Memory B cell (primary cell): ENCODE data around the gene GDNF.

Experiments
- ATAC-seq: fragments of 150-1000 bp; cut with Tn5 transposase; 2 replicates; pipeline ENCODE4 v1.10.0; 2021; ENCODE audit warnings: low read depth, mild to moderate bottlenecking, moderate library complexity
- DNase-seq, 2 donors: peaks; one replicate each; pipeline ENCODE4 v3.0.0; 2022; ENCODE audit warnings: low spot score in 2 of 2
- H3K27ac Mint-ChIP-seq: one replicate; pipeline ENCODE4 v1.8.0; 2022; ENCODE audit warnings: mild to moderate bottlenecking, moderate library complexity, mixed read lengths
- H3K27me3 Mint-ChIP-seq: one replicate; pipeline ENCODE4 v1.8.0; 2022; ENCODE audit warnings: mixed read lengths
- H3K36me3 Mint-ChIP-seq: one replicate; pipeline ENCODE4 v1.8.0; 2022; ENCODE audit warnings: mild to moderate bottlenecking, mixed read lengths
- H3K4me1 Mint-ChIP-seq: one replicate; pipeline ENCODE4 v1.8.0; 2022; ENCODE audit warnings: mixed read lengths
- H3K4me3 Mint-ChIP-seq: one replicate; pipeline ENCODE4 v1.8.0; 2022; ENCODE audit warnings: mild to moderate bottlenecking, moderate library complexity, mixed read lengths
- H3K9me3 Mint-ChIP-seq: one replicate; pipeline ENCODE4 v1.8.0; 2022; ENCODE audit warnings: mixed read lengths

GDNF gene

DNA sequence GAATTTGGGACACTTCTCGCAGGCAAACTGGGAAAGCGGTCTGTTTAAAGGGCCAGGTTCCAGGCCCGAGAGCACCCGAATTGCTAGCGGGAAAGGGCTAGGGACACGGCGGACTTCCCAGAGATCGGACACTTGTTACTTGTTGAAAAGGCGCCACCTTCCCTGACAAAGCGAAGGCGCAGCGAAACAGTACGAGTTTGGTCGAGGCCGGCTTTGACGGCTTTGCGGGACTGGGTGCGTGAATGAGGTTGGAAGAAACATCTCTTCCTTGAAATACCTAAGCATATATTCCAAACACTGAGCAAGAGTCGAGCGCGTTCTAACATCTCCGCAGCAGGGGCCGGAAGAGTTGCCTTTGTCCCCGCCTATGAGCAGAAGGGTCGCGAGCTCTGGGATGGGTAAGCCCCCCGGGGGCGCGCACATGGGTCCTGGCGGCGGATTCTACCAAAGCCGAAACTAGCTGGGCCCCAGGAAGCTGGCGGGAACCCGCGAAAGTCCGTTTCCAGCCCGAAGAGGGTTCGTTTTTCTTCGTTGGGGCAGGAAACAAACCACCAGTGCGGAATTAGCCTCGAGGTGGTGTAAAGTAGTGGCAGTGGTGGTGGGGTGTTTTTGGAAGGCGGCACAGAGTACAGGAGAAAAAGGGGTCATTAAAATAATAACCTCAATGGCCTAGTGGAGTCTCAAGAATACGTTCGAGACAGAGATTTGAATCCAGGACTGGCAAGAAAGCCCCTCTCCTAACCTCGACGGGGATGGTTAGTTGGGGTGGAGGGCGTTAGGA, 1.5 kb downstream of the GDNF start:
- no peaks in the 10 kb centered on the region for H3K36me3 Mint-ChIP-seq
- H3K27me3 Mint-ChIP-seq = peaks cover 33% of the 10 kb centered on the region
- peaks cover 16% of the 10 kb centered on the region for H3K4me1 Mint-ChIP-seq
- no peak for ATAC-seq
- H3K9me3 Mint-ChIP-seq = no peaks in the 10 kb centered on the region
- no peak for DNase-seq
- H3K27ac Mint-ChIP-seq = no peak overlapping the region
- no peak overlapping the region for H3K4me3 Mint-ChIP-seq

DNA sequence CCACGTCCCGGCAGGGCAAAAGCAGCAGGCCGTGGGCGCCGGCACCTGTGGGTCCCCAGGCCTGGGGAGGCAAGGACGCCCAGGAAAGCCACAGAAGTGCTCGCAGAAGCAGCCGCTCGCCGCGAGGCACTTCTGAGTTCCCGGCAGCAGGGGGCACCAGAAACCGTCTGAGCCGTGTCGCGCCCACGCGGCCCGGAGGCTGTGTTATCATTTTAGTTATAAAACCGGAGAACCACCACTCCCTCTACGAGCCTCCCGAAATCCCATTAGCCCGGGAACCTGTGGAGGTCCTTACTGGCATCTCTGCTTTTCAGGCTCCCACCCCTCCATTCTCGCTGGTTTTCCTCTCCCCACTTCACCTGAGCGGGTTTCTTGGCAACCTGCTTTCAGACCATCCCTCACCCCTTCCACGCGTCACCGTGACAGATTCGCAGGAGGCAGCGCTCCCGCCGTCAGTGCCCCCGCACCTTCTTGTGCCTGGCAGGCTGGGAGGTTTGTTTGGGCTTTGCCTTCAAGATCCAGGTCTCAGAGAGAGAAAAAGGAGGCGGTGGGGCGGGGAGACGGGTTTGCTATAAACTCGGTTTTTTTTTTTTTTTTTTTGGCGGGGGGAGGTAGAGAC, 2.3 kb downstream of the GDNF start:
- no peaks in the 10 kb centered on the region for H3K9me3 Mint-ChIP-seq
- peak overlapping the region; percentile 58 for H3K4me3 Mint-ChIP-seq
- peaks cover 33% of the 10 kb centered on the region for H3K27me3 Mint-ChIP-seq
- no peaks in the 10 kb centered on the region for H3K36me3 Mint-ChIP-seq
- H3K4me1 Mint-ChIP-seq = peaks cover 16% of the 10 kb centered on the region
- DNase-seq (peak; percentile 16 to 27), ATAC-seq (peak; percentile 54)
- H3K27ac Mint-ChIP-seq = peak overlapping the region; percentile 25

GRCh38 chr5:37836592-37837413, 3.0 kb downstream of the GDNF start:
- no peaks in the 10 kb centered on the region for H3K9me3 Mint-ChIP-seq
- H3K27me3 Mint-ChIP-seq = peaks cover 26% of the 10 kb centered on the region
- peaks cover 16% of the 10 kb centered on the region for H3K4me1 Mint-ChIP-seq
- ATAC-seq (no peak), DNase-seq (no peak)
- H3K4me3 Mint-ChIP-seq = peak overlapping the region; percentile 58
- no peak overlapping the region for H3K27ac Mint-ChIP-seq
- no peaks in the 10 kb centered on the region for H3K36me3 Mint-ChIP-seq

GRCh38 chr5:37836235-37836591, 3.6 kb downstream of the GDNF start:
- H3K9me3 Mint-ChIP-seq = no peaks in the 10 kb centered on the region
- DNase-seq (no peak), ATAC-seq (no peak)
- H3K36me3 Mint-ChIP-seq = no peaks in the 10 kb centered on the region
- peaks cover 16% of the 10 kb centered on the region for H3K4me1 Mint-ChIP-seq
- H3K27ac Mint-ChIP-seq = no peak overlapping the region
- peaks cover 27% of the 10 kb centered on the region for H3K27me3 Mint-ChIP-seq
- H3K4me3 Mint-ChIP-seq = no peak overlapping the region

- no peaks in the 10 kb centered on the region for H3K36me3 Mint-ChIP-seq
- DNase-seq = no peak
Observed at GRCh38 chr5:37835380-37835973, 4.4 kb downstream of the GDNF start.

GRCh38 chr5:37834542-37835379, 5.1 kb downstream of the GDNF start:
- Mint-ChIP-seq H3K36me3 (no peaks in the 10 kb centered on the region), H3K27me3 (peaks cover 26% of the 10 kb centered on the region), H3K4me3 (no peak overlapping the region), H3K27ac (no peak overlapping the region), H3K9me3 (no peaks in the 10 kb centered on the region), H3K4me1 (peaks cover 16% of the 10 kb centered on the region)
- DNase-seq (no peak), ATAC-seq (no peak)

More at GRCh38 chr5:37835380-37835973, 4.4 kb downstream of the GDNF start:
- Mint-ChIP-seq H3K27me3 (peaks cover 26% of the 10 kb centered on the region), H3K27ac (no peak overlapping the region), H3K9me3 (no peaks in the 10 kb centered on the region), H3K4me1 (peaks cover 16% of the 10 kb centered on the region), H3K4me3 (no peak overlapping the region)
- ATAC-seq = no peak

DNA sequence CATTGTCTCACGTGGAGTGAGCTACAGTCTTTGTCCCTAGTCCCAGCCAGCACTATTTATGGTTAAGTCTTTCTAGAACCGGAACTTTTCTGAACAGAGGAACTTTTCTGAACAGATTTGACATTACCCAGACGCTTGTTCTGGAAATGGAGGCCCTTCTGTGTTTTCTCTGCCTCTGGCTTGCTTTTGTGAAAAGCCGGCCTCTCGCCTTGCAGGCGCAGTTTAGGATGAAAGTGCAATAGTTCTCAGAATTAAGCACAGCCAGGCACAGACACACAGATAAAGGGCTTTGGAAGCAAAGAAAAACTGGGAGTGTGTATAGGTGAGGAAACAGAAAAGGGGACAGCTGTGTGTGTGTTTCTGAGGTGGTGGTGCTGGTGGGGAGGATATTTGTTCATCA, 5.9 kb downstream of the GDNF start:
- Mint-ChIP-seq H3K4me1 (peaks cover 16% of the 10 kb centered on the region), H3K4me3 (peak overlapping the region; percentile 6), H3K36me3 (no peaks in the 10 kb centered on the region), H3K9me3 (no peaks in the 10 kb centered on the region), H3K27me3 (peaks cover 25% of the 10 kb centered on the region), H3K27ac (no peak overlapping the region)
- DNase-seq (no peak), ATAC-seq (no peak)

DNA sequence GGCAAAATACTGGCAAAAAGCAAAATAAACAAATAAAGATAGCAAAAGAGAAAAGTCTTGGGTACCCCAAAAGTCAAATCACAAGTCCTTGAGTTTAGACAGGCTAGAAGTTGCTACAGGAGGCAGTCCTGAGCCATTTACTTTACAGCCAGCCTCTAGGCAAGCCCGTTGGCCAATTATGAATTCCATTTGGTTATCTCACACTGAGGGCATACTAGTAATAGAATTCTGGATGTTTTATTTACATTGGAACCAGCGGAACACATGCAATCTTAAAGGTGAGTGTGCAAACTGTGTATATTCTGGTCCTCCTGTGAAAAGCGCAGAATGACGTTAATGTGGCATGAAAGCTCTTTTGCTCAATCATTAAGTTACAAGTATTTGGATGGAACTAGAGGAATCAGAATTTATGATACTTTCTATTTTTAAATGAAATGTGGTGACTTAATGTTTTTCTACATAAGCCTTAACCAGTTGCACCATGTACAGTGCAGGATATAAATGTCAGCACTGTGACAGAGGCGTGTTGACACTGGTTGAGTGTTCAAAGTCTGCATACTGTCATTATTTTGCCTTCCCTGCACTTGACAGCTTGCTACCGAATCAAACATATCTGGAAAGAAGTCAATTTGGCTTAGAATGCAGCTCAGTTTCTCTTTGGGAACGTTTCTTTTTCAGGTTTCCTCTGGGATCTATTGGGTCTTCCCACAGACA, 7.9 kb downstream of the GDNF start:
- Mint-ChIP-seq H3K4me1 (peaks cover 4% of the 10 kb centered on the region), H3K27ac (no peak overlapping the region), H3K4me3 (no peak overlapping the region), H3K36me3 (no peaks in the 10 kb centered on the region), H3K27me3 (peaks cover 18% of the 10 kb centered on the region), H3K9me3 (no peaks in the 10 kb centered on the region)
- DNase-seq (no peak), ATAC-seq (no peak)

GRCh38 chr5:37830348-37830747, 9.5 kb downstream of the GDNF start:
- no peaks in the 10 kb centered on the region for H3K36me3 Mint-ChIP-seq
- H3K4me3 Mint-ChIP-seq = no peak overlapping the region
- DNase-seq (no peak), ATAC-seq (no peak)
- no peaks in the 10 kb centered on the region for H3K9me3 Mint-ChIP-seq
- no peak overlapping the region for H3K27ac Mint-ChIP-seq
- H3K27me3 Mint-ChIP-seq = peaks cover 20% of the 10 kb centered on the region
- H3K4me1 Mint-ChIP-seq = peaks cover 4% of the 10 kb centered on the region

DNA sequence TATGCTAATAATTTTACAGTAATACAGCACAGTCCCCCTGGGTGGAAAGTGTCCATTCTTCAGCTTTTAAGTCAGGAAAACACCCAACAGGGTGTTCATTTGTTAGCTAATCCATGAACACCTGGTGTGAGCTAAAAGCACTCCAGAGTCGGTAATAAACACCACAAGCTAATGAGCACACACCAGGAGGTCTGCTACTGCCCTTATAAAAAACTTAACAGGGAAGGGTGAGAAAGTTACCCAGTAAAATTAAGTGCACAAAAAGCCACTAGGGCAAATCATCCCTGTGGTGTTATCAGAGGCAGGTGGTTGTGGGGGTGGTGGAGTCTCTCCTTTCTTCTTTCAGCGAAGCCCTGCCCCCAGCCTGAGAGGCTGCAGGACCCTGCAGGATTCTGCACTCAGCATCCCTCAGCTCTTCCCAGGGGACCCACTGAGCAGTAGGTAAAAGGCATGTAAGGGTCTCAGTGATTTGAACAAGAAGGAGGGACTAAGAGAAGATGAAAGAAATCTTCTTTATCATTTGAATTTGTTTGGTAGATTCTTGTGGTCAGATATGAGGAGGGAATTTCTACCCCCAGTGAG, 14.4 kb downstream of the GDNF start:
- H3K4me3 Mint-ChIP-seq = no peak overlapping the region
- H3K27me3 Mint-ChIP-seq = peaks cover 8% of the 10 kb centered on the region
- ATAC-seq = no peak
- H3K4me1 Mint-ChIP-seq = no peaks in the 10 kb centered on the region
- no peak overlapping the region for H3K27ac Mint-ChIP-seq
- no peaks in the 10 kb centered on the region for H3K9me3 Mint-ChIP-seq
- no peaks in the 10 kb centered on the region for H3K36me3 Mint-ChIP-seq
- no peak for DNase-seq

GRCh38 chr5:37823433-37824152, 16.2 kb downstream of the GDNF start:
- Mint-ChIP-seq H3K27ac (no peak overlapping the region), H3K4me1 (no peaks in the 10 kb centered on the region), H3K9me3 (no peaks in the 10 kb centered on the region), H3K27me3 (peaks cover 3% of the 10 kb centered on the region), H3K4me3 (no peak overlapping the region), H3K36me3 (no peaks in the 10 kb centered on the region)
- no peak for ATAC-seq
- no peak for DNase-seq

- peaks cover 9% of the 10 kb centered on the region for H3K27me3 Mint-ChIP-seq
- H3K4me1 Mint-ChIP-seq = no peaks in the 10 kb centered on the region
- DNase-seq (no peak), ATAC-seq (no peak)
- H3K4me3 Mint-ChIP-seq = no peak overlapping the region
- H3K27ac Mint-ChIP-seq = no peak overlapping the region
- H3K36me3 Mint-ChIP-seq = no peaks in the 10 kb centered on the region
- no peaks in the 10 kb centered on the region for H3K9me3 Mint-ChIP-seq
Observed at GRCh38 chr5:37816883-37817282, 23.0 kb downstream of the GDNF start.
